ENCODE results near the gene GLUL. TPM values are rescaled to one million over a fixed set of nuclear protein-coding genes. Genes with fewer than 3 reads are reported as not detected.
"Not testable (repeated sequence)": the region's sequence is repeated elsewhere in the genome, so short reads cannot be mapped to it uniquely, and the experiment has no call there.

Gene GLUL
- total RNA-seq, 6 experiments from 2014 or later, result 184 to 493 (median 389) TPM

DNA sequence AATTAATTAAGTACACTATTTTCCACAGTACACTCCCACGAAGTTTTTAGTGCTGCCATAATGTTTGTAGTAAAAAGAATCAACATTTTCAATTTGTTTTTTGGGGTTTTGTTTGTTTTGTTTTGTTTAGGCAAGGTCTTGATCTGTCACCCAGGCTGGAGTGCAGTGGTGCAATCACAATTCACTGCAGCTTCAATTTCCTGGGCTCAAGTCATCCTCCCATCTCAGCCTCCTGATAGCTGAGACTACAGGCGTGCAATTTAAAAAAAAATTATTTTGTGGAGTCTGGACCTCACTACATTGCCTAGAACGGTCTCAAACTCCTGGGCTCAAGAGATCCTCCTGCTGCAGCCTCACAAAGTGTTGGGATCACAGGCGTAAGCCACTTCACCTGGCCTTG is 11.4 kb downstream of the GLUL start:
- 61% methylated on average over 4 of the region's 4 CpGs for WGBS (ENCODE audit: insufficient coverage, low coverage, low lambda C conversion rate, missing lambda C conversion rate)
- no peak overlapping the region for H3K27ac ChIP-seq

DNA sequence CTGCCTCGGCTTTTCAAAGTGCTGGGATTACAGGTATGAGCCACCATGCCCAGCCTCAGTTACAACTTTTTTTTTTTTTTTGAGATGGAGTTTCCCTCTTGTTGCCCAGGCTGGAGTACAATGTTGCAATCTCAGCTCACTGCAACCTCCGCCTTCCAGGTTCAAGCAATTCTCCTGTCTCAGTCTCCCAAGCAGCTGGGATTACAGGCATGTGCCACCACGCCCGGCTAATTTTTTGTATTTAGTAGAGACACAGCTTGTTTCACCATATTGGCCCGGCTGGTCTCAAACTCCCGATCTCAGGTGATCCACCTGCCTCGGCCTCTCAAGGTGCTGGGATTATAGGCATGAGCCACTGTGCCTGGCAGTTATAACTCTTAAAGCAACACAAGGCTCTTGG is 11.8 kb downstream of the GLUL start:
- WGBS (ENCODE audit: insufficient coverage, low coverage, low lambda C conversion rate, missing lambda C conversion rate), result 57% methylated on average over 5 of the region's 7 CpGs
- ATAC-seq, result peak in 2 of 4 donors; percentile 6 to 39

More for the DNA sequence above, 11.4 kb downstream of the GLUL start:
- H3K36me3 ChIP-seq, result peaks cover 10 to 32% (median 21%) of the 10 kb centered on the region in 4 donors
- H3K4me1 ChIP-seq, result no peaks in the 10 kb centered on the region
- no peaks in the 10 kb centered on the region for H3K27me3 ChIP-seq
- no peak for DNase-seq
- TF ChIP-seq, protein P1, sequence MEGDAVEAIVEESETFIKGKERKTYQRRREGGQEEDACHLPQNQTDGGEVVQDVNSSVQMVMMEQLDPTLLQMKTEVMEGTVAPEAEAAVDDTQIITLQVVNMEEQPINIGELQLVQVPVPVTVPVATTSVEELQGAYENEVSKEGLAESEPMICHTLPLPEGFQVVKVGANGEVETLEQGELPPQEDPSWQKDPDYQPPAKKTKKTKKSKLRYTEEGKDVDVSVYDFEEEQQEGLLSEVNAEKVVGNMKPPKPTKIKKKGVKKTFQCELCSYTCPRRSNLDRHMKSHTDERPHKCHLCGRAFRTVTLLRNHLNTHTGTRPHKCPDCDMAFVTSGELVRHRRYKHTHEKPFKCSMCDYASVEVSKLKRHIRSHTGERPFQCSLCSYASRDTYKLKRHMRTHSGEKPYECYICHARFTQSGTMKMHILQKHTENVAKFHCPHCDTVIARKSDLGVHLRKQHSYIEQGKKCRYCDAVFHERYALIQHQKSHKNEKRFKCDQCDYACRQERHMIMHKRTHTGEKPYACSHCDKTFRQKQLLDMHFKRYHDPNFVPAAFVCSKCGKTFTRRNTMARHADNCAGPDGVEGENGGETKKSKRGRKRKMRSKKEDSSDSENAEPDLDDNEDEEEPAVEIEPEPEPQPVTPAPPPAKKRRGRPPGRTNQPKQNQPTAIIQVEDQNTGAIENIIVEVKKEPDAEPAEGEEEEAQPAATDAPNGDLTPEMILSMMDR (IDR thresholded peaks at IDR 0.05), result no peak
- TF ChIP-seq POLR2A (IDR thresholded peaks at IDR 0.05), result no peak
- ATAC-seq, result peak in 2 of 4 donors; percentile 18 to 50
- intact Hi-C loops (cut with DNase I), result no loop called here
- no peaks in the 10 kb centered on the region for H3K9me3 ChIP-seq
- no peak overlapping the region for H3K4me3 ChIP-seq

DNA sequence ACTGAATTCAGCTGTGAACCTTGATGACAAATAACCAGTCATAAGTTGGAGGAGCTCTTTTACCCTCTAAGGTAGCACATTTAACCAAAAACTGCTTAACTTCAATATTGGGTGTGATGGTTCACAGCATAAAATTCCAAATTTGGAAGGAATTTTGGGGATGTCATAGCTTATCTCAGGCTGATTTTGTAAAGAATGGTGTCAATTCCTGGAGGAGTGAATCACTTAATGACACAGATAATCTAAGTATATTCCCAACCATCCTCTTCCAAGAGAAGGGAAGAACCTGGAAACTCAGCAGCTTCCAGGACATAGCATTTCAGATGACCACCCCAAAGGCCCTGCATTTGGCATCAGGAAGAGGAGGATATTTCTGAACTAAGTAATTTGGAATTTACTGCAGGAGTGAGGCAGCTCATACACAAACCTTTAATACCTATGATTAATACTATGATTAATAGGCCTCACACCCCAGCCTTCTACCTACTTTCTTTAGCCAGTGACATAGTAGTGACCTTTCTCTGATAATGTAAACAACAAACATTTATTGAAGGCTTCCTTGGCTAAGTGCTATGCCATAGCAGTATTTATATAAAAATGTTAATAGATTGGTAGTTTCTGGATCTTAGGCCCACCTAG is 14.5 kb downstream of the GLUL start:
- TF ChIP-seq POLR2A (IDR thresholded peaks at IDR 0.05), result no peak
- TF ChIP-seq, protein P1 (IDR thresholded peaks at IDR 0.05), result no peak
- Histone ChIP-seq H3K36me3 (peaks cover 0 to under 1% (median 0%) of the 10 kb centered on the region in 4 donors), H3K4me3 (no peak overlapping the region), H3K9me3 (no peaks in the 10 kb centered on the region), H3K4me1 (no peaks in the 10 kb centered on the region), H3K27ac (no peak overlapping the region), H3K27me3 (no peaks in the 10 kb centered on the region)
- intact Hi-C loops (cut with DNase I), result no loop called here
- no peak for DNase-seq
- no peak for ATAC-seq

More for the DNA sequence above, 11.8 kb downstream of the GLUL start:
- H3K4me3 ChIP-seq; H3K4me1 ChIP-seq; H3K9me3 ChIP-seq; H3K27ac ChIP-seq; intact Hi-C loops (cut with DNase I); DNase-seq; H3K27me3 ChIP-seq: not testable (repeated sequence)
- H3K36me3 ChIP-seq, result peaks cover 10 to 28% (median 18%) of the 10 kb centered on the region in 4 donors

DNA sequence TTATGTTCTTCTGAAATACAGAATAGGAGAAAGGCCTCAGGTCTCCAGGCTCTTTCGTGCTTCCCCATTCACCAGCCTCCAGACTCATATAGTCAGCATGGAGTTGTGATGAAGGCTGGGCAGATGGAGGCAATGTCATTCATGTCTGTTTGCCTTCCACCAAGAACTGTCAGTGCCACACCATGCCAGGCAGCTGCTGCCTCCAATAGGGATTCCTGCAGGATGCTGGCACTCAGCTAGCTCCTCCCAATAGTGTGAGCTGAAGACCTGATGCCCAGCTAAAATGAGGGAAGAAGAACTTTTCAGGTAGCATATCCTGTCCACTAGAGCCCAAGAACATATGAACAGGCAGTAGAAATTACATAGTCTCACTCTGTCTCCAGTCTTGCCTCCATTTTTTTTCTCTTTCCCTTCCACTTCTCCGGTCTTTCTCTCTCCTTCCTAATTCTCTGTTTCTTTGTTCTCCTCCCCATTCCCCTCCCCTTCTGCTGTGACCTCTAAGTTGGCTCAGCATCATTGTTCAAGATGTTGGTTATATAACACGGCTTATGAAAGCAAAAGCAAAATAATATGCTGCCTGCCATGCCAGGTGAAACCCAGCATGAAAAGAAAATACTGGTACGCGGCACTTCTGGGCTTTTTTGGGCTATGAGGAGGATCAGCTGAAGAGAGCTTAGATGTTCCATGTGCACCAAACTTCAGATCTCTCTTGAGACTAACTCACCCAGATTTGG is 17.3 kb downstream of the GLUL start:
- Histone ChIP-seq H3K27ac (no peak overlapping the region), H3K4me1 (no peaks in the 10 kb centered on the region), H3K27me3 (no peaks in the 10 kb centered on the region), H3K9me3 (no peaks in the 10 kb centered on the region), H3K36me3 (no peaks in the 10 kb centered on the region), H3K4me3 (no peak overlapping the region)
- no peak for ATAC-seq
- intact Hi-C loops (cut with DNase I), result no loop called here
- 79% methylated on average over 4 of the region's 5 CpGs for WGBS (ENCODE audit: insufficient coverage, low coverage, low lambda C conversion rate, missing lambda C conversion rate)
- TF ChIP-seq, protein P1 (IDR thresholded peaks at IDR 0.05), result no peak
- no peak for TF ChIP-seq POLR2A (IDR thresholded peaks at IDR 0.05)
- no peak for DNase-seq

DNA sequence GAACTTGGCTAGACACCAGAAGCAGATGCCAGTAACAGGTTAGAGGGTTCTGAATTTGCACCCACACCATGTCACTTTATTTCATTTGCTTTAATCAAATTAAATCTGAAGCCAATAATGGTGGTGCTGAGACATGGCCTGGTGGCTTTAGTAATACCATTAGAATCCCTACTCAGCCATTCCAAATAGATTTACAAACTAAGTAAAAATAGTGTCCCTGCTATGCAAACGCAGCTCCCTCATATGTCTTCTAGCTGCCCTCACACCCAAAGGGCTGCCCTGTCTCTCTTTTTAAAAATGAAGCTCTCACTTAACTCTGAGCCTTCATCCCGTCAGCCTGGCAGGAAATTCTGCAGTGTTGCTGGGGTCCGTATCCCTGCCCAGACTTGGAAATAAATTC is 21.1 kb downstream of the GLUL start:
- Histone ChIP-seq H3K9me3 (no peaks in the 10 kb centered on the region), H3K27me3 (no peaks in the 10 kb centered on the region), H3K4me1 (no peaks in the 10 kb centered on the region), H3K27ac (no peak overlapping the region), H3K36me3 (no peaks in the 10 kb centered on the region), H3K4me3 (no peak overlapping the region)
- TF ChIP-seq POLR2A (IDR thresholded peaks at IDR 0.05), result no peak
- TF ChIP-seq, protein P1 (IDR thresholded peaks at IDR 0.05), result no peak
- ATAC-seq, result no peak
- intact Hi-C loops (cut with DNase I), result no loop called here
- 47% methylated on average over 2 of the region's 3 CpGs for WGBS (ENCODE audit: insufficient coverage, low coverage, low lambda C conversion rate, missing lambda C conversion rate)
- no peak for DNase-seq
